Measurements from ENCODE around the gene NPEPL1. TPM values are rescaled to one million over a fixed set of nuclear protein-coding genes. Genes with fewer than 3 reads are reported as not detected.
A peak's percentile ranks its signal among the peaks of the same experiment; 100 is the strongest.

The NPEPL1 gene
- total and polyA plus RNA-seq, 2 of the 8 experiments (the other 6 are each of a cell fraction or from before 2014, with no cell fraction given), result 12.4 to 26.8 TPM

GRCh38 chr20:58665606-58666005 lies 27.0 kb upstream of the NPEPL1 start:
- Histone ChIP-seq H2BK5ac (ENCODE audit: low read depth, low read length) (no peak overlapping the region), H3K79me2 (ENCODE audit: control insufficient read depth in 1 of 2, insufficient read depth in 2 of 2, low read length in 2 of 2) (peaks cover 11 to 71% of the 10 kb centered on the region in 2 experiments), H4K5ac (ENCODE audit: insufficient read length, low read depth, low read length) (no peak overlapping the region), H3K9ac (replicated peaks in 1 of 4; ENCODE audit: extremely low read depth in 1 of 4, low read depth in 3 of 4, low read length in 3 of 4) (no peak overlapping the region), H3K9me3 (ENCODE audit: insufficient read depth in 2 of 2, low read depth in 1 of 2, low read length in 1 of 2) (no peaks in the 10 kb centered on the region), H2BK15ac (ENCODE audit: low read length) (no peak overlapping the region), H3K56ac (replicated peaks; ENCODE audit: insufficient read length, low read depth, low read length) (no peak overlapping the region), H3K27ac (ENCODE audit: low read depth, low read length) (no peak overlapping the region), H3K4me2 (ENCODE audit: insufficient read depth in 1 of 2, low read depth in 2 of 2, low read length in 2 of 2) (no peak overlapping the region), H2BK120ac (replicated peaks; ENCODE audit: low read depth, low read length) (no peak overlapping the region), H3K18ac (ENCODE audit: extremely low read depth, low read length) (no peak overlapping the region), H2AFZ (ENCODE audit: low read length) (no peak overlapping the region), H4K20me1 (replicated peaks in 1 of 2; ENCODE audit: control insufficient read depth in 1 of 2, insufficient read depth in 2 of 2, low read length in 2 of 2) (no peaks in the 10 kb centered on the region), H3K4ac (replicated peaks; ENCODE audit: insufficient read length, low read depth, low read length) (no peak overlapping the region), H3K14ac (ENCODE audit: insufficient read length) (no peak overlapping the region), H3K79me1 (ENCODE audit: low read depth, low read length) (peaks cover 9% of the 10 kb centered on the region), H3K27me3 (replicated peaks in 1 of 4; ENCODE audit: control insufficient read depth in 3 of 4, extremely low read depth in 1 of 4, insufficient read depth in 3 of 4, low read length in 3 of 4) (no peaks in the 10 kb centered on the region), H3K4me3 (ENCODE audit: extremely low read depth in 1 of 4, insufficient read depth in 2 of 4, low read depth in 3 of 4, low read length in 4 of 4) (no peak overlapping the region), H2BK12ac (ENCODE audit: low read depth, low read length) (peak overlapping the region; percentile 3; the same call in 1 of the 2 replicates), H4K8ac (ENCODE audit: extremely low read depth, insufficient read depth, low read length) (no peak overlapping the region), H3K4me1 (replicated peaks in 1 of 4; ENCODE audit: control insufficient read depth in 3 of 4, insufficient read depth in 4 of 4, low read length in 3 of 4) (peaks cover 14 to 36% (median 27%) of the 10 kb centered on the region in 4 experiments), H3K23ac (ENCODE audit: insufficient read length) (no peak overlapping the region), H3K23me2 (ENCODE audit: low read depth, low read length) (0 out of 2 replicates have a peak, but pooled peaks cover 2% of the 10 kb centered on the region), H4K91ac (replicated peaks; ENCODE audit: insufficient read length, low read length) (no peak overlapping the region), H2BK20ac (ENCODE audit: low read length) (0 out of 2 replicates have a peak overlapping the region, but pooled peaks have one; percentile 13), H3K36me3 (ENCODE audit: control insufficient read depth in 2 of 4, insufficient read depth in 4 of 4, low read length in 3 of 4) (peaks cover 0 to 41% (median 1%) of the 10 kb centered on the region in 4 experiments; a peak in 5 of 8 replicates), H2AK5ac (ENCODE audit: low read depth, low read length) (peak overlapping the region; percentile 55; the same call in 1 of the 2 replicates)
- DNase-seq (ENCODE audit: low read depth in 1 of 2, low spot score in 2 of 2) (peak in 1 of 2 experiments; percentile 34), FAIRE-seq (no peak)
- TF ChIP-seq CREB1 (IDR thresholded peaks at IDR 0.05), result no peak
- TF ChIP-seq YY1 (IDR thresholded peaks at IDR 0.05; ENCODE audit: low read depth, low read length), result no peak
- TF ChIP-seq TAF1 (IDR thresholded peaks at IDR 0.05; ENCODE audit: low read depth, low read length), result no peak
- no peak for TF ChIP-seq EGR1 (IDR thresholded peaks at IDR 0.05; ENCODE audit: borderline replicate concordance, low read depth, low read length)
- CTCF ChIA-PET (ENCODE audit: partially characterized antibody), result no interaction called here
- POLR2A ChIA-PET (ENCODE audit: partially characterized antibody), result interaction anchor here (15.3 kb wide), 1 partner anchor 9 kb away, joined by 242 read pairs; the partner anchor contains the start of gene STX16
- 78% methylated on average over 11 of the region's 11 CpGs; no CpG with 5 or more reads in 1 of the 2 experiments for WGBS, 2 experiments (ENCODE audit: extremely low coverage in 1 of 2, insufficient coverage in 1 of 2, insufficient read length in 1 of 2, insufficient replicate concordance in 2 of 2, low coverage in 1 of 2, low lambda C conversion rate in 2 of 2, missing lambda C conversion rate in 1 of 2)

All from H1 (cell line).